Activated naive CD4-positive, alpha-beta T cell treated with anti-CD3 and anti-CD28 coated beads, Interleukin-2, amount 50 U/mL, for 24 hours (primary cell): ENCODE measurements around the gene TMED1.
"Not testable (repeated sequence)": the region's sequence is repeated elsewhere in the genome, so short reads cannot be mapped to it uniquely, and the experiment has no call there.

ENCODE experiments used
- H3K27ac Mint-ChIP-seq: one replicate; pipeline ENCODE4 v1.8.0; 2021; ENCODE audit warnings: mild to moderate bottlenecking, mixed read lengths
- H3K27me3 Mint-ChIP-seq: one replicate; pipeline ENCODE4 v1.8.0; 2021; ENCODE audit warnings: mixed read lengths
- H3K36me3 Mint-ChIP-seq: one replicate; pipeline ENCODE4 v1.8.0; 2021; ENCODE audit warnings: mixed read lengths
- H3K4me1 Mint-ChIP-seq: one replicate; pipeline ENCODE4 v1.8.0; 2021; ENCODE audit warnings: mixed read lengths
- H3K4me3 Mint-ChIP-seq: one replicate; pipeline ENCODE4 v1.8.0; 2021; ENCODE audit warnings: mild to moderate bottlenecking, mixed read lengths
- H3K9me3 Mint-ChIP-seq: one replicate; pipeline ENCODE4 v1.8.0; 2021; ENCODE audit warnings: mixed read lengths

TMED1 gene

DNA sequence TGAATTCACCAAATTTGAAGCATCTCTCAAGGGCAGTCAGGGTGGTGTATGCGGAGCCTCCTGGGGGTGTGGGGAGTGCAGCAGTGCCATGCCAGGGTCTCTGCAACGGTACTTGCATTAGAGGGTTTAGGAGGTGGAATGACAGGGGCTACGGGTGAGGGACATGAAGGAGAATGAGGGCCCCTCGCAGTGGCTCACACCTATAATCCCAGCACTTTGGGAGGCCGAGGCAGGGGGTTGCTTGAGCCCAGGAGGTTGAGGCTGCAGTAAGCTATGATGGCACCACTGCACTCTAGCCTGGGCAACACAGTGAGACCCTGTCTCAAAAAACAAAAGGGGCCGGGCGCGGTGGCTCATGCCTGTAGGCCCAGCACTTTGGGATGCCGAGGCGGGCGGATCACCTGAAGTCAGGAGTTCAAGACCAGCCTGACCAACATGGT is 33.9 kb upstream of the TMED1 start:
- H3K4me1 Mint-ChIP-seq: peaks cover 26% of the 10 kb centered on the region
- not testable (repeated sequence) for H3K9me3 Mint-ChIP-seq, H3K36me3 Mint-ChIP-seq, H3K27me3 Mint-ChIP-seq
- peak overlapping the region; percentile 64 for H3K4me3 Mint-ChIP-seq
- peak overlapping the region; percentile 82 for H3K27ac Mint-ChIP-seq

DNA sequence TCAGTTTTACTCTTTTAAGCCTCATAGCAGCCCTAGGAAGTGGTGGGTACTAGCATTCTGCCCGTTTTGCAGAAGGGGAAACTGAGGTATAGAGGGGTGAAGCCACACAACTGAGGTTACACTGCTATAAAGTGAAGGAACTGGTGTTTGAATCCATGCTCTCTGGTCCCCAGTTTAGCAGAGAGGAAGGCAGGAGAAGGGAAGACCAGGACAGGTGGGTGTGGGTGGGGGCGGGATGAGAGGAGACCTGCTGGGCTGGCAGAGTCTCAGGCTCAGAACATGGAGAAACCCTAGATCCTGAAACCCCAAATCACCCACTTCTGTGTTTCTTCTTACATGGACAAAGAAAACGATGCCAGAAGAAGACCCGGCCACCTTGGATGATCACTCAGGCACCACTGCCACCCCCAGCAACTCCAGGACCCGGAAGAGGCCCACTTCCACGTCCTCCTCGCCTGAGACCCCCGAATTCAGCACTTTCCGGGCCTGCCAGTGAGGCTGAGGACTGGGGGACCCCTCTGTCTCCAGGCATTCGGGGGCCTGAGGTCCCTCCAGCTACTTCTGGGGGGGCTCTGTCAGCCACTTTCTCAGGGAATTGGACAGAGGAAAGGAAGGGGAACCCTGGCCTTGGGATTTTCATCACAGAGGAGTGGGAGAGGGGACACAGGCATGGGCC is 33.0 kb upstream of the TMED1 start:
- Mint-ChIP-seq H3K27ac (peak overlapping the region; percentile 82), H3K9me3 (no peaks in the 10 kb centered on the region), H3K27me3 (no peaks in the 10 kb centered on the region), H3K36me3 (no peaks in the 10 kb centered on the region), H3K4me1 (peaks cover 32% of the 10 kb centered on the region), H3K4me3 (no peak overlapping the region)

DNA sequence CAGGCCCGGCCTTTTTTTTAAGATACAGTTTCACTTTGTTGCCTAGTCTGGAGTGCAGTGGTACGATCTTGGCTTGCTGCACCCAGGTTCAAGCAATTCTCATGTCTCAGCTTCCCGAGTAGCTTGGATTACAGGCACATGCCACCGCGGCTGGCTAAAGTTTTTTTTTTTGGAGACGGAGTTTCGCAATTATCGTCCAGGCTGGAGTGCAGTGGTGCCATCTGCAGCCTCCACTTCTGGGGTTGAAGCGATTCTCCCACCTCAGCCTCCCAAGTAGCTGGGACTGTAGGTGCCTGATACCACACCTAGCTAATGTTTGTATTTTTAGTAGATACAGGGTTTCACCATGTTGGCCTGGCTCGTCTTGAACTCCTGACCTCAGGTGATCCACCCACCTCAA is 30.5 kb upstream of the TMED1 start:
- no peaks in the 10 kb centered on the region for H3K9me3 Mint-ChIP-seq
- H3K27me3 Mint-ChIP-seq: no peaks in the 10 kb centered on the region
- peaks cover 26% of the 10 kb centered on the region for H3K4me1 Mint-ChIP-seq
- H3K4me3 Mint-ChIP-seq: no peak overlapping the region
- no peak overlapping the region for H3K27ac Mint-ChIP-seq
- no peaks in the 10 kb centered on the region for H3K36me3 Mint-ChIP-seq

DNA sequence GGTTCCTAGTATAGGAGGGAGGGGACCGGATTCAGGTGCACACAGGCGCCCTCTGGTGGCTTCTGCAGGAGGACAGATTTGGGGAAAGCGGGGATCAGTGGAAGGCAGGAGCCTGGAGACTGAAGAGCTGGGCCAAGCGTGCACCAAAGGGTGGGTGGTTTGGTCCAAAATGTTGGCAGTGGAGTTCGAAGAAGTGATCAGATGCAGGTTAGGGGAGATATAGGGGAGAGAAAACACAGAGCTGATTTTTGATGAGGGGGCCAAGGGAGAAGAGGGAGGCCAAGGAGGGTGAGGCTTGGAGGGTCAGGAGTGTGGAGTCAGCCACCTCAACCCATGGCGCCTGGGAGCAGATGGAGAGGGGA is 28.5 kb upstream of the TMED1 start:
- Mint-ChIP-seq H3K4me3 (no peak overlapping the region), H3K27me3 (no peaks in the 10 kb centered on the region), H3K27ac (no peak overlapping the region), H3K36me3 (no peaks in the 10 kb centered on the region), H3K4me1 (peaks cover 21% of the 10 kb centered on the region), H3K9me3 (no peaks in the 10 kb centered on the region)

DNA sequence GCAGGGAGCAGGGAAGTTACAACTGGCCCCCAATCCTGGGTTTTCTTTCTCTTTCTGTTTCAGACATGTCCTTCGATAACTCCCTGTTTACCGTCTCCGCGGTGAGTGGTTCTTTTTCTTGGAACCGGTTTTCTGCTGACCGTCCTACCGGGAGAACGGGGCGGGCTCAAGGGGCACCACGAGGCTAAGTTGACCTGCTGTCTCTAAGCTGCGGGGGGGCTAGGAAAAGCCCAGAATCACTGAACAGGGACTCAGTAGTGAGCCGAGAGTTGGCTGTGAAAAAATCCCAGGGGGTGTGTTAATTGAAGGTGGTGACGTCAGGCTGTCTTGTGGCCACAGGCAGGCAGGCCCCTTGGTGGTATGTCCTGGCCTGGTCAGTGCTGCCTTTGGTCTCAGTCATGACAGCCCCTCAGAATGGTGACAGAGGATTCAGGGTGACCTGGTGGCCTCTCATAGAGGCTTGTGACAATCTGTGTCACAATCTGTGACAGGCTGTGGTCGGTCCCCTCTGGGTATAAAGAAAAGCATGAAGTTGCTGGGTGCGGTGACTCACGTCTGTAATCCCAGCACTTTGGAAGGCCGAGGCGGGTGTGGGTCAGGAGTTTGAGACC is 27.2 kb upstream of the TMED1 start:
- H3K27ac Mint-ChIP-seq: peak overlapping the region; percentile 41

DNA sequence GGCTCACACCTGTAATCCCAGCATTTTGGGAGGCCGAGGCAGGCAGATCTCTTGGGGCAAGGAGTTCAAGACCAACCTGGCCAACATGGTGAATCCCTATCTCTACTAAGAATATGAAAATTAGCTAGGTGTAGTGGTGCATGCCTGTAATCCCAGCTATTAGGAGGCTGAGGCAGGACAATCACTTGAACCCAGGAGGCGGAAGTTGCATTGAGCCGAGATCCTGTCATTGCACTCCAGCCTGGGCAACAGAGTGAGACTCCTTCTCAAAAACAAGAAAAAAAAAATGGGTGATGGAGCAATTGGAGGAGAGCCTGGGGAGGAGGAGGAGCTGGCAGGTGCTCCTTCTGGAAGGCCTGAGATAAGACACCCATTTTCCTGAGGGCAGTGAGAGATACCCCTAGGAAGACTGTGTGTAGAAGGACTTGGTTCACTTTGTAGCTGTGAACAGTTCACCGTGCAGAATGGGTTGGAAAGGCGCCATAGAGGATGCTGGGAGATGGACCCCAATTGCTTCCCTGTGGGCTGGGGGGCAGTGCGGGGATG is 26.6 kb upstream of the TMED1 start:
- Mint-ChIP-seq H3K27me3 (no peaks in the 10 kb centered on the region), H3K4me3 (no peak overlapping the region), H3K36me3 (no peaks in the 10 kb centered on the region), H3K27ac (peak overlapping the region; percentile 72), H3K9me3 (no peaks in the 10 kb centered on the region), H3K4me1 (peaks cover 14% of the 10 kb centered on the region)

More for the DNA sequence above, 27.2 kb upstream of the TMED1 start:
- H3K27me3 Mint-ChIP-seq: no peaks in the 10 kb centered on the region
- no peaks in the 10 kb centered on the region for H3K36me3 Mint-ChIP-seq
- no peak overlapping the region for H3K4me3 Mint-ChIP-seq
- peaks cover 18% of the 10 kb centered on the region for H3K4me1 Mint-ChIP-seq
- H3K9me3 Mint-ChIP-seq: no peaks in the 10 kb centered on the region

DNA sequence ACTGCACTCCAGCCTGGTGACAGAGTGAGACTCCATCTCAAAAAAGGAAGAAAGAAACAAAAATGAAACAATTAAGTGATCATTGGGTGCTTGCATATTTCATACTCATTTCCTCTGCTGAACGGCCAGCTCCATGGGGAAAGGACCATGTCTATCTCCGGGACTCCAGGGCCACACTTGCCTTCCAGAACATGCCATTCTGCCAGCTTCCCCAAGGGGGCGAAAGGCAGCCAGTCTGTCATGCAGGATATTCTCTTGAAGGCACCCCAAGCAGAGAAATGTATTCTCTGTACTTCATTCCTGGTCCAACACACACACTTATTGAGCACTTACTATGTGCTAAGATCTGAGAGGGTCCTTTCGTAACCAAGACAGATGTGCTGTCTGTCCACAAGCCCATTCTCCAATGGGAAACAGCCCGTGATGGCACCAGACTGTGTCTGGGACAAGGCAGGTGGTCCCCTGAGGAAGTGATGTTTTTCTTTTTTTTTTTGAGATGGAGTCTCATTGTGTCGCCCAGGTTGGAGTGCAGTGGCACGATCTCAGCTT is 25.2 kb upstream of the TMED1 start:
- Mint-ChIP-seq H3K9me3 (no peaks in the 10 kb centered on the region), H3K36me3 (no peaks in the 10 kb centered on the region), H3K4me1 (peaks cover 14% of the 10 kb centered on the region), H3K27me3 (no peaks in the 10 kb centered on the region), H3K27ac (peak overlapping the region; percentile 76), H3K4me3 (no peak overlapping the region)

DNA sequence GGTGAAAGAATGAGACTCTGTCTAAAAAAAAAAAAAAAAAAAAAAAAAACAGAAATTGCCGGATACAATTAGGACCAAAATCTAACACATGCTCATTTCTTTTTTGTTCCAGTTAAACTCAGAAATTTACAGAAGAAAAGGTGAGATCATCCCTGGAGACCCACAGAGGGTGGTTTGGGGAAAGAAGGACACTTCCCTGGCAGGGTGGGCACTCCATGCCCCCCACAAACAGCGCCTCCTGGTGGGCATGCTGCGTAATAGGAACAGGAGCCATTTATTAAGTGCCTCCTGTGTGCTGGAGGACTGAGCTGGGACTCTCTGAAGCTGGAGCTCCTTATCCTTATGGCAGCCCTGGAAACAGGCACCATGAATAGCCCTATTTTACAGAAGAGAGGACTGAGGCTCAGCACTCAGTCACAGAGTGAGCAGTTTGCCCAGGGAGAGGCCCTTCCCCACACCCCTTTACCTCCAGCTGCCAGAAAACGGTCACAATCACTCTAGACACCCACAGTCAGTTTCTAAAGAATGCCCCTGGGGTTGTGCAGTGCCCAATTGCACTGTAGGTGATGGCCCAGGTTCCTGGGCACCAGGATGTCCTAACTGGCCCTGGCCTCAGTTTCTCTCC is 22.3 kb upstream of the TMED1 start:
- H3K27ac Mint-ChIP-seq: peak overlapping the region; percentile 41
- peaks cover 6% of the 10 kb centered on the region for H3K4me1 Mint-ChIP-seq
- H3K9me3 Mint-ChIP-seq: no peaks in the 10 kb centered on the region

DNA sequence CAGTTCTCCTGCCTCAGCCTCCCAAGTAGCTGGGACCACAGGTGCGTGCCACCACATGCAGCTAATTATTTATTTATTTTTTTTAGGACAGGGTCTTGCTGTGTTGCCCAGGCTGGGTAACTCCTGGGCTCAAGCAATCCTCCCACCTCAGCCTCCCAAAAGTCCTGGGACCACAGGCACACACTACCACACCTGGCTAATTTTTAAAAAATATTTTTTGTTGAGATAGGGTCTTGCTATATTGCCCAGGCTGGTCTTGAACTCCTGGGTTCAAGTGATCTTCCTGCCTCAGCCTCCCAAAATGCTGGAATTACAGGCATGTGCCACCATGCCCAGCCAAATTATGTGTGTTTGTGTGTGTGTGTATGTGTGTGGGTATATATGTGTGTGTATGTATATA is 20.9 kb upstream of the TMED1 start:
- H3K27ac Mint-ChIP-seq, H3K27me3 Mint-ChIP-seq, H3K4me3 Mint-ChIP-seq, H3K9me3 Mint-ChIP-seq, H3K4me1 Mint-ChIP-seq, H3K36me3 Mint-ChIP-seq: not testable (repeated sequence)

More for the DNA sequence above, 22.3 kb upstream of the TMED1 start:
- H3K27me3 Mint-ChIP-seq: no peaks in the 10 kb centered on the region
- no peak overlapping the region for H3K4me3 Mint-ChIP-seq
- H3K36me3 Mint-ChIP-seq: no peaks in the 10 kb centered on the region

DNA sequence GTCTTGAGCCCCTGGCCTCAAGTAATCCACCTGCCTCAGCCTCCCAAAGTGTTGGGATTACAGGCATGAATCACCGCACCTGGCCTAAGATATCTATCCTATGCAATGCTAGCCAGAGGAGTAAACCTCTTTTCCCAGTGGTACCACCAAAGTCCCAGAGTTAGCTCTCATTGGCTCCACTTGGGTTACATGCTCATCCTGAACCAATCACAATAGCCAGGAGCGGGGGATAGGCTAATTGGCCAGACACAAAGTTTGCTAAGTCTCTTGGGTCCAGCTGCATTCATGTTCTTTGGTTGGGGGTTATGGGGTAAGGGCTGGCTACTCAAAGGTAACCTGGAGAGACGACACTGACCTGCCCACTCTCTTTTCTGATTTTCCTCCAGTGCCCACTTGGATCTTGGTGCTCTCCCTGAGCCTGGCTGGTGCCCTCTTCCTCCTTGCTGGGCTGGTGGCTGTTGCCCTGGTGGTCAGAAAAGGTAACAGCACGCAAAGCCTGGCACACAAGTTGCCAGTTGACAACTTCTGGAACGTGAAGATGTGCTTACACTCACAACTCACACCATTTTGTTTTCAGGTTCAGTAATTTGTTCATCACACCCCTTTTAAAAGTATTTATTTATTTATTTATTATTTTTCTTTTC is 20.0 kb upstream of the TMED1 start:
- H3K36me3 Mint-ChIP-seq: no peaks in the 10 kb centered on the region
- no peaks in the 10 kb centered on the region for H3K4me1 Mint-ChIP-seq
- H3K27me3 Mint-ChIP-seq: no peaks in the 10 kb centered on the region
- H3K9me3 Mint-ChIP-seq: no peaks in the 10 kb centered on the region
- H3K27ac Mint-ChIP-seq: no peak overlapping the region
- H3K4me3 Mint-ChIP-seq: no peak overlapping the region

DNA sequence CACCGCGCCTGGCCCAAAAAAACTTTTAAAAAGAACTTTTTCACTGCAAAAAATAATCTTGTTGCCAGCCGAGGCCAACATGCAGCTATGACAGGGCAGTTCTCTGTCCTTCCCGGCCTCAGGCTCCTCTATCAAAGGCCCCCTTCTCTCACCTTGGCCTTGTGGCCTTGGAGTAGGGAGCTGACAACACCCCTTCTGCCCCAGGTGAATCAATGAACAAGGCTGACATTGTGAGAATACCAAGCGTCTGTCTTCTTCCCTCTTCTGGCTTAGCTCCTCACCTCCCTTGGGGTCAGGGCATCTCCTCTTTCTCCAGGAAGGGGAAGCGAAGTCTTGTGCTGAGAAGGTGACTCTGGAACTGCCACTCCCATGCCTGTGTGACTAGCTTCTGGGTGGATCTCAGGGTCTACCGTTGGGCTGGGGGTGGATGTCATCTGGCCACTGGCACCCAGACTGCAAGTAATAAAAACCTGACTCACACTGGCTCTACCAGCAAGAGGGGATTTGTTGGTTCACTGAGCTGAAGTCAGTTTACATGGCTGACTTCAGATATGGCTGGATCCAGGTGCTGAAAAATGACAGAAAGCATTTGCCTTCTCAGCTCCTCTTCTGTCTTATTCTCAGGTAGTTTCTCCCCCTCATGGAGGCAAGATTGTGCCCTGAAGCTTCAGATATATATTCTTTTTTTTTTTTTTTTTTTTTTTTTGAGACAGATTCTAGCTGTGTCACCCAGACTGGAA is 18.5 kb upstream of the TMED1 start:
- Mint-ChIP-seq H3K4me1 (no peaks in the 10 kb centered on the region), H3K9me3 (no peaks in the 10 kb centered on the region), H3K4me3 (no peak overlapping the region), H3K36me3 (no peaks in the 10 kb centered on the region), H3K27ac (no peak overlapping the region), H3K27me3 (no peaks in the 10 kb centered on the region)

DNA sequence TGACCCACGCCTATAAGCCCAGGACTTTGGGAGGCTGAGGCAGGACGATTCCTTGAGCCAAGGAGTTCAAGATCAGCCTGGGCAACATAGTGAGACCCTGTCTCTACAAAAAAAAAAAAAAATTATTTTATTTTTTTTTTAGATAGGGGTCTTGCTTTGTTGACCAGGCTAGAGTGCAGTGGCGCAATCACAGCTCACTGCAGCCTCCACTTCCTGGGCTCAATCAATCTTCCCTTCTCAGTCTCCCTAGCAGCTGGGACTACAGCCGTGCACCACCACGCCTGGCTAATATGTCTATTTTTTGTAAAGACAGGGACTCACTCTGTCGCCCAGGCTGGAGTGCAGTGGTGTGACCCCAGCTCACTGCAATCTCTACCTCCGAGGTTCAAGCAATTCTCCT is 16.9 kb upstream of the TMED1 start:
- no peaks in the 10 kb centered on the region for H3K36me3 Mint-ChIP-seq
- H3K4me3 Mint-ChIP-seq: no peak overlapping the region
- H3K27me3 Mint-ChIP-seq: no peaks in the 10 kb centered on the region
- no peaks in the 10 kb centered on the region for H3K9me3 Mint-ChIP-seq
- peaks cover 5% of the 10 kb centered on the region for H3K4me1 Mint-ChIP-seq
- no peak overlapping the region for H3K27ac Mint-ChIP-seq

DNA sequence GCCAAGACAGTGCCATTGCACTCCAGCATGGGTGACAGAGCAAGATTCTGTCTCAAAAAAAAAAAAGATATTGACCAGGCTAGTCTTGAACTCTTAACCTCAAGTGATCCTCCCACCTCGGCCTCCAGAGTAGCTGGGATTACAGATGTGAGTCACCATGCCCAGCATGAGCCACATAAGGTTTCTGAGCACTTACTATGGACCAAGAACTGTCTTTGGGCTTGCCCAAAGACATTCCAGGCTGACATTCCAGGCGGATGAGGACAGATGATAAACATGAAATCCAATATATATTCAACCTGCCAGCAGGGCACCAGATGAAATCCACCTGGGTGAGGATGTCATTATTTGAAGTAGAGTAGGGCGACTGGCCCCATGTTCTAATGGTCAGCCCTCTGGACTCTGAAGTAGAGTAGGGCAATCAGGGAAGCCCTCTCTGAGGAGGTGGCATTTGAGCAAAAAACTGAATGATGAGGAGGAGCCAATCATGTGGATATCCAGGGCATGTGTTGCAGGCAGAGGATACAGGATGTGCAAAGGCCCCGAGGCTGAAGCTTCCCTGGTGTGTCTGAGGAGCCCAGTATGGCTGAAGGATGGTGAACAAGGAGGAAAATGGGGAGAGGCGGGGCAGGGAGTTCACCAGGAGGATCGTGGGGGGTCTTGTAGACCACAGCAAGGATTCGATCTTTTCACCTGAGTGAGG is 16.2 kb upstream of the TMED1 start:
- Mint-ChIP-seq H3K27ac (no peak overlapping the region), H3K4me1 (peaks cover 5% of the 10 kb centered on the region), H3K9me3 (no peaks in the 10 kb centered on the region), H3K27me3 (no peaks in the 10 kb centered on the region), H3K36me3 (no peaks in the 10 kb centered on the region), H3K4me3 (no peak overlapping the region)

DNA sequence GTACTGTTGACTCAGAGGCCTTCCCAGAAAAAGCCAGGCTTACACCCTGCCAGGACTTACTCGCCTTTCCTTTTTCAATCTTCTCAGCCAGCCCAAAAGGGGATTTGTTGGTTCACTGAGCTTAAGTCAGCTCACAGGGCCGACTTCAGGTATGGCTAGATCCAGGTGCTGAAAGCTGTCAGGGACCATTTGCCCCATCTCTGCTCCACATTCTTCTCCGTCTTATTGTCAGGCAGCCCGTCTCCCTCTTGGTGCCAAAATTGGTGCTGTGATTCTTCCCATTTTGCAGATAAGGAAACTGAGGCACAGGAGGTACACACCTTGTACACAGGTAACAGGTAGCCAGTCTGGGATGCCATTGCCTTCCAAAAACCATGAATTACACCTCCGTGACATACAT is 14.6 kb upstream of the TMED1 start:
- Mint-ChIP-seq H3K4me3 (no peak overlapping the region), H3K4me1 (peaks cover 5% of the 10 kb centered on the region), H3K27me3 (no peaks in the 10 kb centered on the region), H3K27ac (no peak overlapping the region), H3K36me3 (peaks cover 5% of the 10 kb centered on the region), H3K9me3 (no peaks in the 10 kb centered on the region)
